ENCODE measurements around the gene CEP83. TPM values are rescaled to one million over a fixed set of nuclear protein-coding genes. Genes with fewer than 3 reads are reported as not detected.

CEP83 gene
- total RNA-seq, 1 experiment from 2014 or later = 28.9 TPM

DNA sequence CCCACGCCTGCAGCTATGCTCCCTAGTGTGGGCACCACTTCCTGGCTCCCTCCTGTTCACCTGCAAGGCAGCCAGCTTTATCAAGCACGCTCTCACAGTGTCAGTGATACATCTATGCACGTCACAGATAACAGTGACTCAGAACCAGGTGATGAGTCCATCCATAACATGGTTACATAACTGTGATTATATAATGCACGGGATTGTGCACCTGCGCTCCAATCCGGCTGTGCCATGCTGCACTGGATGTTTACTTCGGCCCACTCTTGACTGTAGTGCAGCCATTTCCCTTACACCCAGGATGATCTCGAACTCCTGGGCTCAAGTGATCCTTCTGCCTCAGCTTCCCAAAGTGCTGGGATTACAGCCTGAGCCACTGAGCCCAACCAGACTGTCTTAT, 38.4 kb upstream of the CEP83 start:
- H3K9me3 Mint-ChIP-seq (ENCODE audit: low read depth, unreplicated experiment) = no peaks in the 10 kb centered on the region
- intact Hi-C loops (cut with micrococcal nuclease; ENCODE audit: unreplicated experiment) = no loop called here
- no peak for DNase-seq
- no peaks in the 10 kb centered on the region for H3K36me3 Mint-ChIP-seq (ENCODE audit: insufficient read depth, unreplicated experiment)
- CTCF ChIA-PET = no interaction called here
- no peaks in the 10 kb centered on the region for H3K4me1 Mint-ChIP-seq (ENCODE audit: low read depth, unreplicated experiment)
- no peak overlapping the region for H3K4me3 Mint-ChIP-seq (ENCODE audit: low read depth, unreplicated experiment)
- peaks cover 20% of the 10 kb centered on the region for H3K27me3 Mint-ChIP-seq (ENCODE audit: unreplicated experiment)
- TF ChIP-seq, protein P1, sequence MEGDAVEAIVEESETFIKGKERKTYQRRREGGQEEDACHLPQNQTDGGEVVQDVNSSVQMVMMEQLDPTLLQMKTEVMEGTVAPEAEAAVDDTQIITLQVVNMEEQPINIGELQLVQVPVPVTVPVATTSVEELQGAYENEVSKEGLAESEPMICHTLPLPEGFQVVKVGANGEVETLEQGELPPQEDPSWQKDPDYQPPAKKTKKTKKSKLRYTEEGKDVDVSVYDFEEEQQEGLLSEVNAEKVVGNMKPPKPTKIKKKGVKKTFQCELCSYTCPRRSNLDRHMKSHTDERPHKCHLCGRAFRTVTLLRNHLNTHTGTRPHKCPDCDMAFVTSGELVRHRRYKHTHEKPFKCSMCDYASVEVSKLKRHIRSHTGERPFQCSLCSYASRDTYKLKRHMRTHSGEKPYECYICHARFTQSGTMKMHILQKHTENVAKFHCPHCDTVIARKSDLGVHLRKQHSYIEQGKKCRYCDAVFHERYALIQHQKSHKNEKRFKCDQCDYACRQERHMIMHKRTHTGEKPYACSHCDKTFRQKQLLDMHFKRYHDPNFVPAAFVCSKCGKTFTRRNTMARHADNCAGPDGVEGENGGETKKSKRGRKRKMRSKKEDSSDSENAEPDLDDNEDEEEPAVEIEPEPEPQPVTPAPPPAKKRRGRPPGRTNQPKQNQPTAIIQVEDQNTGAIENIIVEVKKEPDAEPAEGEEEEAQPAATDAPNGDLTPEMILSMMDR (IDR thresholded peaks at IDR 0.05; ENCODE audit: unreplicated experiment) = no peak
- BruUV-seq (replicated peaks) = no TSS peak
- no peak overlapping the region for H3K27ac Mint-ChIP-seq (ENCODE audit: unreplicated experiment)

DNA sequence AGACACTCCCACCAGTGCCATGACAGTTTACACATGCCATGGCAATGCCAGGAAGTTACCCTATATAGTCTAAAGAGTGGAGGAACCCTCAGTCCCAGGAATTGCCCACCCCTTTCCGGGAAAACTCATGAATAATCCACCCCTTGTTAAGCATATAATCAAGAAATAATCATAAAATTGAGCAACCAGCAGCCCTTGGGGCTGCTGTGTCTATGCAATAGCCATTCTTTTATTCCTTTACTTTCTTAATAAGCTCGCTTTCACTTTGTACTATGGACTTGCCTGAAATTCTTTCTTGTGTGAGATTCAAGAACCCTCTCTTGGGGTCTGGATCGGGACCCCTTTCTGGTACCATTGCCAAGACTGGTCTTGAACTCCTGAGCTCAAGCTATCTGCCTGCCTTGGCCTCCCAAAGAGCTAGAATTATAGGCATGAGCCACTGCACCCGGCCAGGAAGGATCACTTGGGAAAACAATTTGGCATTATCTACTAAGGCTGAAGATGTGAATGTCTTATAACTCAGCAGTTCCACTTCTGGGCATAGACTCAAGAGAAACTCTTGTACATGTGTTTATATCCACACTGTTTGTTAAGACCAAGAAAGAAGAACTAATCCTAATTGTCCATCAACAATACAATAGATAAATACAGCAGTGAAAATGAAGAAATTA, 35.9 kb upstream of the CEP83 start:
- Mint-ChIP-seq H3K9me3 (ENCODE audit: low read depth, unreplicated experiment) (no peaks in the 10 kb centered on the region), H3K27me3 (ENCODE audit: unreplicated experiment) (peaks cover 32% of the 10 kb centered on the region), H3K4me3 (ENCODE audit: low read depth, unreplicated experiment) (no peak overlapping the region), H3K27ac (ENCODE audit: unreplicated experiment) (no peak overlapping the region), H3K4me1 (ENCODE audit: low read depth, unreplicated experiment) (no peaks in the 10 kb centered on the region), H3K36me3 (ENCODE audit: insufficient read depth, unreplicated experiment) (no peaks in the 10 kb centered on the region)
- TF ChIP-seq, protein P1 (IDR thresholded peaks at IDR 0.05; ENCODE audit: unreplicated experiment) = no peak
- no TSS peak for BruUV-seq (replicated peaks)
- intact Hi-C loops (cut with micrococcal nuclease; ENCODE audit: unreplicated experiment) = no loop called here
- CTCF ChIA-PET = no interaction called here
- no peak for DNase-seq

DNA sequence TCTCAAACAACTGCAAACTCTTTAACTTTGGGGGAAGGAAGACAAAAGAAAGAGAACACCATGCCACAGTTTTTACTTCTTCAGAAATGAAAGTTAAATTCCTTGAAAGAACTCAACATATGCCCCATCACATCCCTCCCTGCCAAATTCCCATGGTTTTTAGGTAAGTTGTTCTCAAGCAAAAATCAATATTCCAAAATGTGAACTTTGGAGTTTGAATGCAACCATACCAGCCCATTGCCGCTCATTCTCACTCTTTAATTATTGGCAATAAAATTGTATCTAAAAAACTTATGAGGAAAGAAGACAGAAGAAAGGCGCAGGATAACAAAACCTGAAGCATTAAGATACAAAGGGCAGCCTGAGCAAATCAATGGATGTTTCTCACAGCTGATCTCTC, 31.8 kb upstream of the CEP83 start:
- Mint-ChIP-seq H3K4me3 (ENCODE audit: low read depth, unreplicated experiment) (no peak overlapping the region), H3K9me3 (ENCODE audit: low read depth, unreplicated experiment) (no peaks in the 10 kb centered on the region), H3K27ac (ENCODE audit: unreplicated experiment) (no peak overlapping the region), H3K27me3 (ENCODE audit: unreplicated experiment) (peaks cover 27% of the 10 kb centered on the region), H3K4me1 (ENCODE audit: low read depth, unreplicated experiment) (no peaks in the 10 kb centered on the region), H3K36me3 (ENCODE audit: insufficient read depth, unreplicated experiment) (no peaks in the 10 kb centered on the region)
- CTCF ChIA-PET = interaction anchor here (0.8 kb wide), 1 partner anchor 79 kb away, joined by 3 read pairs; no protein-coding TSS in a partner anchor
- BruUV-seq (replicated peaks) = no TSS peak
- intact Hi-C loops (cut with micrococcal nuclease; ENCODE audit: unreplicated experiment) = no loop called here
- no peak for DNase-seq
- TF ChIP-seq, protein P1 (IDR thresholded peaks at IDR 0.05; ENCODE audit: unreplicated experiment) = no peak

DNA sequence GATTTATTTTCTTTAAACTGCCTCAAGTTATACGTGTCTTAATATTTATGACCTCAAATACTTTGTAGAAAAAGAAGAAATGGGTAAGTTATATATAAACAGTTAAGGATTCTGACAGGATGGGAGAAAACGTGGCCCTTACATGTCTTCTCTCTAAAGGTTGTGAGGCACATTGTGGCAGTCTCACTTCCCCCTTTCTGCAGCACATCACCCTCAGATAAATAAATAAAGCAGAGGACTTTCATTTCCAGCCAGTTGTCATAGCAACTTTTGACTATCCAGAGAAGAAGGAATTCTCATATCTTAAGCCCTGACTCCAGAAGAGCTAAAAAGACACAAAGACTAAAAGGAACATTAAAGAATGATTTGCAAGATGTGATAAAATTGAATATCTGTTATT, 28.8 kb upstream of the CEP83 start:
- Mint-ChIP-seq H3K9me3 (ENCODE audit: low read depth, unreplicated experiment) (no peaks in the 10 kb centered on the region), H3K27me3 (ENCODE audit: unreplicated experiment) (peaks cover 12% of the 10 kb centered on the region), H3K4me3 (ENCODE audit: low read depth, unreplicated experiment) (no peak overlapping the region), H3K36me3 (ENCODE audit: insufficient read depth, unreplicated experiment) (no peaks in the 10 kb centered on the region), H3K4me1 (ENCODE audit: low read depth, unreplicated experiment) (no peaks in the 10 kb centered on the region), H3K27ac (ENCODE audit: unreplicated experiment) (no peak overlapping the region)
- TF ChIP-seq, protein P1 (IDR thresholded peaks at IDR 0.05; ENCODE audit: unreplicated experiment) = no peak
- no TSS peak for BruUV-seq (replicated peaks)
- intact Hi-C loops (cut with micrococcal nuclease; ENCODE audit: unreplicated experiment) = no loop called here
- CTCF ChIA-PET = no interaction called here
- no peak for DNase-seq

Measured in Calu3 (cell line).